HFFc6 (cell line): ENCODE data around the gene CPVL. TPM values are rescaled to one million over a fixed set of nuclear protein-coding genes. Genes with fewer than 3 reads are reported as not detected.

Source experiments
- DNase-seq: peaks from one replicate; pipeline ENCODE4 v3.0.0-alpha.2; 2018
- H3K27ac Mint-ChIP-seq: 2 replicates; pipeline ENCODE4 v1.8.0; 2020; ENCODE audit warnings: mild to moderate bottlenecking, mixed read lengths
- H3K27me3 Mint-ChIP-seq: 2 replicates; pipeline ENCODE4 v1.8.0; 2021; ENCODE audit warnings: mild to moderate bottlenecking, moderate library complexity, mixed read lengths; ENCODE audit not compliant: insufficient read depth
- H3K36me3 Mint-ChIP-seq: 2 replicates; pipeline ENCODE4 v1.8.0; 2021; ENCODE audit warnings: low read depth, mixed read lengths
- H3K4me1 Mint-ChIP-seq: 2 replicates; pipeline ENCODE4 v1.8.0; 2020; ENCODE audit warnings: low read depth, mixed read lengths
- H3K4me3 Mint-ChIP-seq: 2 replicates; pipeline ENCODE4 v1.8.0; 2020; ENCODE audit warnings: mild to moderate bottlenecking, moderate library complexity, mixed read lengths
- H3K9me3 Mint-ChIP-seq: 2 replicates; pipeline ENCODE4 v1.8.0; 2020; ENCODE audit warnings: mild to moderate bottlenecking, mixed read lengths
- CTCF ChIP-seq: fragments of 200-600 bp; sonication (generic); IDR thresholded peaks from 2 replicates; pipeline ENCODE4 v1.5.0; 2021; ENCODE audit warnings: antibody characterized with exemption, mild to moderate bottlenecking
- total RNA-seq, 6 experiments: library from RNA; stranded (reverse); fragmentation: NEBNext Ultra II Directional; extraction: Animal tissue kit (Norgen Biotek cat#: 25700); gene quantifications; 2 replicates in 1 of 6; 3 replicates in 5 of 6; pipeline ENCODE4 v1.2.3, GENCODE V29; 2021

Gene CPVL
- total RNA-seq, 6 experiments from 2014 or later: not detected

GRCh38 chr7:29167721-29168120, 21.4 kb upstream of the CPVL start:
- Mint-ChIP-seq H3K4me3 (no peak overlapping the region), H3K4me1 (no peaks in the 10 kb centered on the region), H3K27ac (no peak overlapping the region), H3K9me3 (peaks cover 5% of the 10 kb centered on the region), H3K27me3 (no peaks in the 10 kb centered on the region; the same call in 1 of the 2 replicates), H3K36me3 (no peaks in the 10 kb centered on the region)
- no peak for DNase-seq
- TF ChIP-seq CTCF: no peak

GRCh38 chr7:29163854-29164253, 17.5 kb upstream of the CPVL start:
- H3K4me1 Mint-ChIP-seq: no peaks in the 10 kb centered on the region
- H3K27me3 Mint-ChIP-seq: peaks cover 4% of the 10 kb centered on the region; the same call in 1 of the 2 replicates
- no peak overlapping the region for H3K4me3 Mint-ChIP-seq
- peaks cover 9% of the 10 kb centered on the region for H3K9me3 Mint-ChIP-seq
- TF ChIP-seq CTCF: no peak
- no peak overlapping the region for H3K27ac Mint-ChIP-seq
- no peaks in the 10 kb centered on the region for H3K36me3 Mint-ChIP-seq
- DNase-seq: no peak

DNA sequence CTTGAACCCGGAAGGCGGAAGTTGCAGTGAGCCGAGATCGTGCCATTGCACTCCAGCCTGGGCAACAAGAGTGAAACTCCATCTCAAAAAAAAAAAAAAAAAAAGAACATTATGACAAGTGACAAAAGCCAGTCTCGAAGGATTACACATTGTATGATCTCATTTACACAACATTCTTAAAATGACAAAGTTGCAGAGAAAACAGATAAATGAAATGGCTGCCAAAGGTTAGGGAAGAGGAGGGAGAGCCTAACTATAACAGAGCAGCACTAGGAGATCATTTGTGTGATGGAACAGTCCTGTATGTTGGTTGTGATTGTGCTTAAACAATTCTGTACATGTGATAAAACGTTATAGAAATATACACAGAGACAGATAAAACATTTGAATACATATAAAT, 16.2 kb upstream of the CPVL start:
- Mint-ChIP-seq H3K4me1 (no peaks in the 10 kb centered on the region), H3K9me3 (peaks cover 9% of the 10 kb centered on the region), H3K27ac (no peak overlapping the region), H3K27me3 (peaks cover 4% of the 10 kb centered on the region; the same call in 1 of the 2 replicates), H3K36me3 (no peaks in the 10 kb centered on the region), H3K4me3 (no peak overlapping the region)
- no peak for TF ChIP-seq CTCF
- no peak for DNase-seq

- peaks cover 9% of the 10 kb centered on the region for H3K9me3 Mint-ChIP-seq
- no peak for TF ChIP-seq CTCF
- H3K27ac Mint-ChIP-seq: no peak overlapping the region
- H3K4me3 Mint-ChIP-seq: no peak overlapping the region
- H3K27me3 Mint-ChIP-seq: peaks cover 4% of the 10 kb centered on the region
- H3K4me1 Mint-ChIP-seq: no peaks in the 10 kb centered on the region
- H3K36me3 Mint-ChIP-seq: no peaks in the 10 kb centered on the region
- no peak for DNase-seq
Measured at GRCh38 chr7:29161231-29161630, 14.9 kb upstream of the CPVL start.

DNA sequence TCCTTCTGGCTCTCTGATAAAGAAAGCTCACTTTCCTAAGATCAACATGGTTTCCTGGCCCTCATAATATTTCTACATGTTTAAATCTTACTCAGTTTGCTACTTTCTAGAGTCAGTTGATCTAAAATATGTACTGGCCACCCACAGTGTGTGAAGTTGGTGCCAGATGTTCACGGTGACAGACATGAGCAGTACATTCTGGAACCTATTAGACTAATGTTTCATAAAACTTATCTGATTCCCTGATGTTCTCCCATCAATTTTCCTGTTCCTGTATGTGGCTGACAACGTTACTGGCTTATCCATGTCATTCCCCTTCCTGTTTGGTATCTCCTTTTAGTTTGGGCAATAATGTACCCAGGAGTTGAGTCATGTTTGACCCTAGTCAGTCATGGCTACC, 13.7 kb upstream of the CPVL start:
- DNase-seq: no peak
- peaks cover 8% of the 10 kb centered on the region for H3K27me3 Mint-ChIP-seq
- H3K27ac Mint-ChIP-seq: no peak overlapping the region
- H3K4me3 Mint-ChIP-seq: no peak overlapping the region
- no peaks in the 10 kb centered on the region for H3K36me3 Mint-ChIP-seq
- peaks cover 11% of the 10 kb centered on the region; the same call in 1 of the 2 replicates for H3K9me3 Mint-ChIP-seq
- TF ChIP-seq CTCF: no peak
- H3K4me1 Mint-ChIP-seq: no peaks in the 10 kb centered on the region
